Astrocyte (in vitro differentiated cells and primary cell): ENCODE measurements around the gene TEX26.

Experiments
- EZH2 ChIP-seq: IDR thresholded peaks from 2 replicates; pipeline ENCODE4 v1.6.1; 2012; ENCODE audit warnings: mild to moderate bottlenecking, low read length, inconsistent platforms; ENCODE audit not compliant: insufficient read depth
- TF ChIP-seq, protein P1 (sequence below): IDR thresholded peaks from 2 replicates; pipeline ENCODE4 v1.5.1; 2011; ENCODE audit warnings: low read depth, mild to moderate bottlenecking, inconsistent platforms, low read length, moderate library complexity; ENCODE audit not compliant: insufficient read depth

GRCh38 chr13:30998136-30999088, 66.0 kb downstream of the TEX26 start:
- TF ChIP-seq, protein P1, sequence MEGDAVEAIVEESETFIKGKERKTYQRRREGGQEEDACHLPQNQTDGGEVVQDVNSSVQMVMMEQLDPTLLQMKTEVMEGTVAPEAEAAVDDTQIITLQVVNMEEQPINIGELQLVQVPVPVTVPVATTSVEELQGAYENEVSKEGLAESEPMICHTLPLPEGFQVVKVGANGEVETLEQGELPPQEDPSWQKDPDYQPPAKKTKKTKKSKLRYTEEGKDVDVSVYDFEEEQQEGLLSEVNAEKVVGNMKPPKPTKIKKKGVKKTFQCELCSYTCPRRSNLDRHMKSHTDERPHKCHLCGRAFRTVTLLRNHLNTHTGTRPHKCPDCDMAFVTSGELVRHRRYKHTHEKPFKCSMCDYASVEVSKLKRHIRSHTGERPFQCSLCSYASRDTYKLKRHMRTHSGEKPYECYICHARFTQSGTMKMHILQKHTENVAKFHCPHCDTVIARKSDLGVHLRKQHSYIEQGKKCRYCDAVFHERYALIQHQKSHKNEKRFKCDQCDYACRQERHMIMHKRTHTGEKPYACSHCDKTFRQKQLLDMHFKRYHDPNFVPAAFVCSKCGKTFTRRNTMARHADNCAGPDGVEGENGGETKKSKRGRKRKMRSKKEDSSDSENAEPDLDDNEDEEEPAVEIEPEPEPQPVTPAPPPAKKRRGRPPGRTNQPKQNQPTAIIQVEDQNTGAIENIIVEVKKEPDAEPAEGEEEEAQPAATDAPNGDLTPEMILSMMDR = no peak
- no peak for TF ChIP-seq EZH2
